HG03095 (cell line): ENCODE measurements around the gene KCNG2.

Experiments used
- ATAC-seq: cut with Tn5 transposase; IDR thresholded peaks from one replicate; pipeline ENCODE4 v1.9.1; 2021; ENCODE audit warnings: moderate library complexity; ENCODE audit not compliant: unreplicated experiment

Gene KCNG2

DNA sequence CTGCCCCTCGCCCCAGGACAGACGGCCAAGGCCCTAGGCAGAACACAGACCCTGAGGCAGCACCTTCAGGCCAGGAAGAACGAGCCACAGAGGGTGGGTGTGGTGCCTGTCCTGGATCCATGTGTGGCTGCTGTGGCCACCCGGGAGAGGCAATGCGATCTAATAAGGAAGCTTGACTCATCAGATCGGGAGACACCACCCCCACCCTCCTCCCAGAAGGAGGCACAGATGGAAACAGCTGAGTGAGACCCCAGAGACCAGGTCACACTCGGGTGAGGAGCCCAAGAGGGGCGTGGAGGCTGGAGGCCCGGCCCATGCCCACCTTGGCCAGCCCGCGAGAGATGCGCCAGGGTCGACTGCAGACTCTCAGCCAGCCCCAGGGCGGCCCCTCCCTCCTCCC lies 20.3 kb downstream of the KCNG2 start:
- ATAC-seq: no peak

GRCh38 chr18:79818631-79819030 lies 20.9 kb downstream of the KCNG2 start:
- no peak for ATAC-seq

GRCh38 chr18:79819064-79819967 lies 21.6 kb downstream of the KCNG2 start:
- no peak for ATAC-seq

DNA sequence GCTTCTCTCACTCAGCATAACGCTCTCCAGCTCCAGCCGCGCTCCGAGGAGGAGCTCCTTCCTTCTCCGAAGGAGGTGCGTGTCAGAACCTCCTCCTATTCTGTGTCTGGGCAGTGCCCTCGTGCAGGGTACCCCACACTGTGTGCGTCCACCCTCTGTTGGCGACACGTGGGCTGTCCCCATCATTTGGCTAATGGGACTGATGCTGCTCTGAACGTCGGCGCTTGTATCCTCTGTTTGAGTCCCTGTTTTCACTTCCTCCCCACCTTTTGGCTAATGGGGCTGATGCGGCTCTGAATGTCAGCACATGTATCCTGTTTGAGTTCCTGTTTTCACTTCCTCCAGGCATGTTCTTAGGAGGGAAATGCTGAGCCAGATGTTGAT lies 22.2 kb downstream of the KCNG2 start:
- peak; percentile 97 for ATAC-seq

DNA sequence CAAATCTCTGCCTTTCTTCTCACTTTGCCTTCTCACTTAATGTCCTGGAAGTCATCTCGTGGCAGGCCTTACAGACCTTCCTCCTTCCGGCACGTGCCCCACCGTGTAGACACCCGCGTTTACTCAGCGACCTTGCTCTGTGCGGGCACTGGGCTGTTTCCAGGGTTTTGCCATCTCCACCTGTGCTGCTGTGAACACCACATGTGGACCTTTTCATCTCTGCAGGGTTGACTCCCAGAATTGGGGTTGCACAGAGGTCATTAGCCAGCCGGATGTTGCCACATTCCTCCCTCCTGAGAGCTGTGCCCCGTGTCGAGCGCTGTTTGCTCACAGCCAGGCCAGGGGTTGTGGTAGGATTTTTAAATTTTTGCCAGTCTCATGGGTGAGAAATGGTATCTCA lies 25.4 kb downstream of the KCNG2 start:
- ATAC-seq: no peak

DNA sequence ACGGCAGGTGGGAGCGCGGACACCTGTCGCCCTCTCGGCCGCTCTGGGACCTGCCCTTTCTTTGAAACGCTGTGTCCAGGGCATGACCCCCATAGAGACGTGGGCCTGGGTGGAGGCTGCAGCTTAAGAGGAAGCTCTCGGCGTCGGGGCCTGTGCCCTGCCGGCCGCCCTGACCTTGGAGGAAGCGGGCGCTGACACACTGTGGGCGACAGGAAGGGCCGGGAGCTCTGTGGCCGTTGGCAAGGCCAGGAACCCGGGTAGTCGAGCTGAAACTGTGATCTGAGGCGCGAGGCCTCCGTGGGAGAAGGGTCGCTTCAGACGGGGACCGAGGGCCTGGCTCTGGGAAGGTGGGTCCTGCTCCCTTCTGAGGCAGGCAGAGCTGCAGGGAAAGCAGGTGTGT lies 28.2 kb downstream of the KCNG2 start:
- ATAC-seq: no peak

DNA sequence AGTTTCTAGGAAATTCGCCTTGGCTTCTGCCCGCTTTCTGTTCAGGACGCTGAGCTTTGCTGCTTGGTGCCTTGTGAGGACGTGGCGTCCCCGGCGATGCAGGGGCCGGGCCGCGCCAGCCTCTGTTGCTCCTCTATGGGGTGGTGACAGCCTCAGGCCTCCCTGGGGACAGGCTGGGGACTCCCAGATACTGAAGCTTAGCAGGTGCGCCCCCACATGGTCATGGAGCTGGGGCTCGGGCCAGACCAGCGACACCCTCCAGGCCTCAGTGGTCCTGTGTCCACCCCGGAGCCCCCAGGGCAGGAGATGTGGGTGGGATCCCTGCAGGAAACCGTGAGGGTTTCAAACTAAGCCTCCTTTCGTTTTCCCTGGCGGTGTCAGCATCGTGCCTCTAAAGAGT lies 29.2 kb downstream of the KCNG2 start:
- peak; percentile 49 for ATAC-seq

- no peak for ATAC-seq
These were observed 30.5 kb downstream of the KCNG2 start for GRCh38 chr18:79828258-79828657.

GRCh38 chr18:79829136-79829854 lies 31.6 kb downstream of the KCNG2 start:
- ATAC-seq: no peak

DNA sequence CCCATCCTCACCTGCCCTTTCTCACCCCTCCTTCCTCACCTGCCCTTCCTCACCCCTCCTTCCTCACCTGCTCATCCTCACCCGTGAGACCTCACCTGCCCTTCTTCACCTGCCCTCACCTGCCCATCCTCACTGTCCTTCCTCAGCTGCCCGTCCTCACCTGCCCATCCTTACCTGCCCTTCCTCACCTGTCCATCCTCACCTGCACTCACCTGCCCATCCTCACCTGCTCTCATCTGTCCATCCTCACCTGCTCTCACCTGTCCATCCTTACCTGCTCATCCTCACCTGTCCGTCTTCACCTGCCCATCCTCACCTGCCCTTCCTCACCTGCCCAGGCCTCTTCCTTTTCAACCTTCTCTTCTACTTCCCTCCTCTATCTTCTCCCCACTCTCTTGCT lies 34.4 kb downstream of the KCNG2 start:
- ATAC-seq: no peak

GRCh38 chr18:79834834-79835233 lies 37.1 kb downstream of the KCNG2 start:
- no peak for ATAC-seq

GRCh38 chr18:79841936-79842335 lies 44.2 kb downstream of the KCNG2 start:
- no peak for ATAC-seq

DNA sequence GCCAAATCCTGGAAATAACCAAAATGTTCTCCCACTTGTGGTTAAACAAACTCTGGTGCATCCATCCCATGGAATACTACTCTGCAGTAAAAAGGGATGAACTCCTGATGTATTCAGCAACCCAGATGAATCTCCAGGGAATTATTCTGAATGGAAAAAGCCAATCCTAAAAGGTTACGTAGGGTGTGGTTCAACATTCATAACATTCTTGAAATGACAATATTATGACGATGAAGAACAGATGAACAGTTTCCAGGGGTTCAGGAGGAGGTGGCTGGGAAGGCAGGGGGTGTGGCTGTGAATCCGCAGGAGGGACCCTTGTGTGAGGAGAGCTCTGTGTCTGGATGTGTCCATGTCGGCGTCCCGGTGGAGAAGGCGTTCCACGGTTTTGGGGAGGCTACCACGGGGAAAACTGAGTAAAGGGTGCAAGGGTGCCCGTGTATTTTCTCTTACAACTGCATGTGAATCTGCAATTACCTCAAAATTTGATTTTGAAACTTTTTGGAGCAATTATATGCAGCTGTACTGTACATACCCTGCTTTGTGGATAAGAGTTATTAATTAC lies 47.3 kb downstream of the KCNG2 start:
- no peak for ATAC-seq

DNA sequence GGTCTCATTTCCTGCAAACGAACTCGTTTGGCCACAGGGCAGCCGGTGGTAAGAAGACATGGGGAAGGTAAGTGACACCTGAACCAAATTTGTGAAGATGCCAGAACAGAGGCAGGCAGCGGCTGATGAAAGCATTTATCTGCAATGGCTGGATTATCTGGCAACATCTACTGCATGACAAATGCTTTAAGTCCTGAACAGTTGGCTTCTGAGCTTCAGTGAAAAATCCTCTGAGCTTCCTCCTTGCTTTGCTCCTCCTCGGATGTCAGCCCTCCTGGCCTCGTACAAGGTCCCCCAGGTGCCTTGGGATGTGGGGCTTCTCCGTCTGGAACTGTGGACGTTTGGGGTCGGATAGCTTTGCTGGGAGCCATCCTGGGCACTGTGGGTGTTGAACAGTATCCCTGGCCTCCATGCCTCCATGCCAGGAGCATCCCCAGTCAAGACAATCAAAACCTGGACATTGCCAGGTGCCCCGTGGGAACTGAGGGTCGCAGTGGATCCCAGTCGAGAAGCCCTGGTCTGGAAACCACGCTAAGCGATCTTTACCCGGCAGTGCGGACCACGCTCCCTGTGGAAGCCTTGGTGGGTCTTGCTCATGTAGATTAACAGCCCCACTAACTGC lies 49.3 kb downstream of the KCNG2 start:
- ATAC-seq: no peak

DNA sequence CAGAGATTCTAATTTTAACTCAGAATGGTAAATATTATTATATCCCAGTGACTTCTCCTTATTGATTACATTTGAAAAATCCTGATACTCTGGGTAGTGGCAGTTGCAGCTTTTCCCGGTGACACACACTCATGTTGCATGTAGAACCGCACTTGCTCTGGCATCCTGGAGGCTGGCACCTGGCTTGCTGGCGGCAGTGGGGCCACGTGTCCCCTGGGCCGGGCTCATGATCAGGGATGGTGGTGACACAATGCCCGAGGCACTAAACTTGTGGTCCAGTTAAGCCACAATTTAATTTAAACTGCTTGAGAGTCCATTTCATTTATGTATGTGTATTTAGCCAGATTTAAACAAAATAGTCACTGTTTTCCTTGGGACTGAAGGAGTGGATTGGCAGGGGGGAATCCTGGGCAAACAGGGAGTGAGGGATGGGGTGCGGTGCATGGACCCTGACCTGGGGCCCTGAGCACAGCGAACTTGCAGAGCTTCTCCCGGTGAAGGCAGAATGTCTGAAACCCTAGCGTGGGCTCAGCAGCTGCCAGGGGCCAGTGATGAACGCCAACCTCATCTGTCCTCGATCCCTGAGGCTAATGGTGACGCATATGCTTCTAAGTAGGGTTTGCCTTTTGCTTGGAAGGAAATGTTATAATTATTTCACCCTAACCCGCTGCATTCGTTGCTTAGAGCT lies 50.0 kb downstream of the KCNG2 start:
- no peak for ATAC-seq

GRCh38 chr18:79848294-79848578 lies 50.5 kb downstream of the KCNG2 start:
- ATAC-seq: no peak

DNA sequence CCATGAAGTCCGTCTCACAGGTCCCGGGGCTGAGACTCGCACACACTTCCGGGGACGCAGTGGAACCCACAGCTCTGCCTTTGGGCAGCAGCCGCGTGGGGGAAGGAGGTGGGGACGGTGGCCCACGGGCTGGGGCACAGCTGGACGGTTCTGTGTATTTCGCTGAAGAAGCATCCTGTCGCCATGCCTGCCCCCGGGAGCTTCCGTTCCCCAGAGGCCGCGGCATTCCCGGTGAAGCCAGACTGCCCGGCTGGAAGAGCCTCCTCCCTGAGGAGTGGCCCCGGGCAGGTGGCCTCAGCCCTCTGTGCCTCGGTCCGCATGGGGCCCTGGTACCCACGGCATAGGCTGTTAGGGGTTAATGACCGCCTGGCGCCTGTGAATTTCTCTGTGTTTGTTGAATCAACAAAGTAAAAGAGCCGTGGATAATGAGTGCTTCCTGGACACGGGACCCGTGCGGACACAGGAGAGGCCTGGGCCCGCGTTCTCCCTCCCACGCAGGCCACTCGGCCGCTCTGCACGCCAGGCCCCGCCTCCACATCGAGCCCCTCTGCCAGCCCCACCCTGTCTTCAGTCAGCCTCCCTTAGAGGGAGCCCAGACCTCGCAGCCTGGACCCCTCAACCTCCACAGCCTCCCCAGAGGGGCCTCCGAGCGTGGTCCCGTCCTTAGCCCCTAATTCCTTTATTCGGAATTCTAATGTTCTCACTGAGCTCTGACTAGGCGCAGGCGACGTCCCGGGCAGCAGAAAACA lies 51.0 kb downstream of the KCNG2 start:
- ATAC-seq: no peak

DNA sequence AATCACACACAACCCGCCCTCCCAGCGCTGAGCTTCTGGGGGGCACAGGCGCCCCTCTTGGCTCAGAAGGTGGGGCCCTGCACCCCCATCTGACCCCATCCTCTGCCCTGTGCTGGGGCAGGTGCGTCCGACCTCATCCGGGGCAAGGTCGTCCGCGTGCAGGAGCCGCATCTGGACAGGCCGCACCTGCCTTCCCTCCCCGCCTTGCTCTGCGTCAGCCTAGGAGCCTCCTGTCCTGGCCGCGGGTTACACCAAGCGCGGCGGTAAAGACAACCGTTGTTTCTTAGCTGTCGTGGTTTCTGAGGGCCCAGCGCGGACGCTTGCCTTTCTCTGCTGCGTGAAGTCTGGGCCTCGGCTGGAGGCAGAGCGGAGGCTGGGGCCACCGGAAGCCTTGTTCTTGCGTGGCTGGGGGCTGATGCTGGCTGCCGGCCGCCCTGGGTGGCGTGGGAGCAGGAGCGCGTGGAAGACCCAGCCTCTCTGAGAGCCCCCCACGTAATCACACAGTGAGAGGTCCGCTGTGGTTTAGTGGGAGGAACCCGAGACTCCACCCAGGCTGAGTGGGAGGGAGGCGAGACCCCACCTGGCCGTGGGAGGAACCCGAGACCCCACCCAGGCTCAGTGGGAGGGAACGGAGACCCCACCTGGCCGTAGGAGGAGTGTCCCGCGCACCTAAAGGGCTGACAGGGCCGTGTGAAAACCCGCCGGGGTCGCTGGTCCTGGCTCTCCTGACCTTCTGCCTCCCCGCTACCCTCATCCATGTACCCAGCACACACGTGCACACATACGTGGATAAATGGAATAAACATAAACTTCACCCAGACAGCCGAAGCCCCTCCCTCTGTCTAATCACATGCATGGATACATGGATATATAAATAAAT lies 51.8 kb downstream of the KCNG2 start:
- ATAC-seq: no peak

DNA sequence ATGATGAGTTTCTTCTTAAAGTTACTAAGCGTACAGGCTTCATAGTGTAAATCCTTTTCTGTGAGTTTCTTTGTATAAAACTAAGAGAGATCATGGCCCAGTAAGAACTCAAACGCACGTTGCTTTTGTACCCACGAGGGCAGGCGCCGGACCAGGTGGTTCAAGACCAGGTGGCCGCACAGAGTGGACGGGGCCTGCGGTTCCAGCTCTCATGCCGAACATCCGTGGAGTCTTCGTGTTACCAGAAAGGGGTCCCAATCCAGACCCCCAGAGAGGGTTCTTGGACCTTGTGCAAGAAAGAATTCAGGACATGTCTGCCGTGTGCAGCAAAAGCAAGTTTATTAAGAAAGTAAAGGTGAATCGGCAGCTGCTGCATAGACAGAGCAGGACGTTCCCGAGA lies 53.0 kb downstream of the KCNG2 start:
- no peak for ATAC-seq

- ATAC-seq: no peak
These were observed 53.8 kb downstream of the KCNG2 start for GRCh38 chr18:79851489-79851888.
